Measurements from ENCODE around the gene CTTN.
"Not testable (repeated sequence)": the region's sequence is repeated elsewhere in the genome, so short reads cannot be mapped to it uniquely, and the experiment has no call there.

CTTN gene

DNA sequence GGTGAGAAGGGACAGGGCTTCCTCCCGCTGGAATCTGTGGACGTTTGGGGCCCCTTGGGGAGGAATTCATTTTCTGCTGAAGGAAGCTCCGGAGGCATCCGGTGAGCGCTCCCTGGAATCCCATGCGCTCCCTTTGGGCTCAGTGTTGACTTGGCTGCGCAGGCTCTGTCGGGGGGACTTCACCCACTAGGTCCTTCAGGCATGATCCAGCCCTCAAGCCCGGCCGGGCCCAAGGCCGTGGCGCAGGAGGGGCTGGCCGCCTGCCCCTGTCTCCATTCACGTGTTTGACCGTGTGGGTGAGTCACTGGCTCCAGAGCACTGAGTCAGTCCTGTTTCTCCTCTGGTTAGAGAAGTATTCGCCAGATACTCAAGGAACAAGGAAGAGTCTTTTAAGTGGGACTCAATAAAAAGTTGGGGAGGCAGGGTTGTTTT is 1.4 kb downstream of the CTTN start:
- H3K36me3 ChIP-seq (ENCODE audit: insufficient read depth, low read length) = peaks cover 22% of the 10 kb centered on the region
- H3K9me3 ChIP-seq (ENCODE audit: insufficient read depth, low read depth, low read length) = no peaks in the 10 kb centered on the region
- 20% methylated on average over 16 of the region's 16 CpGs for WGBS
- H3K4me3 ChIP-seq (ENCODE audit: low read length) = peak overlapping the region; percentile 68
- H3K27me3 ChIP-seq (ENCODE audit: insufficient read depth, low read length) = no peaks in the 10 kb centered on the region
- H3K4me1 ChIP-seq (ENCODE audit: insufficient read depth, low read length) = peaks cover 23% of the 10 kb centered on the region
- H3K27ac ChIP-seq (ENCODE audit: low read depth, low read length) = no peak overlapping the region
- peak overlapping the region; percentile 88 for H3K9ac ChIP-seq (ENCODE audit: low read depth, low read length)

DNA sequence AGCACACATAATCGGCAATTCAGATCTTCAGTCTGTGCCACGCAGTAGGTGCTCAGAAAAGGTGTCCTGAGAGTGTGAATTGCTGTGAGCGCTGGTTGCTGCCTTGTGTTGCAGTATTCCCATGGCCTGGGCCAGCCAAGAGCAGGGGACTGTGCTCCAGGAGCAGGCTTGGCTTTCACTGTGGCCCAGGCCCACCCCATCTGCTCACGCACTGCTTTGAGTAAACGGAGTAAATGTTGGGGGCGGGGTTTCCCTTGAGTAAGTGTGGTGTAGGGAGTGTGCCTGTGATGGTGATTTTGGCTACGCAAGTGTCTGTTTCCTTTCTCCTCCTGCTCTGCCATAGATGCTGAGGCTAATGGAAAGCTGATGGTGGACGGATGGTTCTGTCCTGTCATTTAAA is 2.3 kb downstream of the CTTN start:
- H3K27me3 ChIP-seq (ENCODE audit: insufficient read depth, low read length) = no peaks in the 10 kb centered on the region
- 84% methylated on average over 8 of the region's 8 CpGs for WGBS
- H3K9ac ChIP-seq (ENCODE audit: low read depth, low read length) = no peak overlapping the region
- peaks cover 23% of the 10 kb centered on the region for H3K4me1 ChIP-seq (ENCODE audit: insufficient read depth, low read length)
- 0 out of 2 replicates have a peak overlapping the region, but pooled peaks have one; percentile 6 for H3K4me3 ChIP-seq (ENCODE audit: low read length)
- no peak overlapping the region for H3K27ac ChIP-seq (ENCODE audit: low read depth, low read length)
- no peaks in the 10 kb centered on the region for H3K9me3 ChIP-seq (ENCODE audit: insufficient read depth, low read depth, low read length)
- peaks cover 23% of the 10 kb centered on the region for H3K36me3 ChIP-seq (ENCODE audit: insufficient read depth, low read length)

GRCh38 chr11:70402016-70402415 is 3.7 kb downstream of the CTTN start:
- no peaks in the 10 kb centered on the region for H3K9me3 ChIP-seq (ENCODE audit: insufficient read depth, low read depth, low read length)
- H3K36me3 ChIP-seq (ENCODE audit: insufficient read depth, low read length) = peaks cover 34% of the 10 kb centered on the region
- WGBS = 95% methylated on average over 10 of the region's 10 CpGs
- H3K27me3 ChIP-seq (ENCODE audit: insufficient read depth, low read length) = no peaks in the 10 kb centered on the region
- H3K4me3 ChIP-seq (ENCODE audit: low read length) = no peak overlapping the region
- H3K27ac ChIP-seq (ENCODE audit: low read depth, low read length) = no peak overlapping the region
- no peak overlapping the region for H3K9ac ChIP-seq (ENCODE audit: low read depth, low read length)
- peaks cover 23% of the 10 kb centered on the region for H3K4me1 ChIP-seq (ENCODE audit: insufficient read depth, low read length)

DNA sequence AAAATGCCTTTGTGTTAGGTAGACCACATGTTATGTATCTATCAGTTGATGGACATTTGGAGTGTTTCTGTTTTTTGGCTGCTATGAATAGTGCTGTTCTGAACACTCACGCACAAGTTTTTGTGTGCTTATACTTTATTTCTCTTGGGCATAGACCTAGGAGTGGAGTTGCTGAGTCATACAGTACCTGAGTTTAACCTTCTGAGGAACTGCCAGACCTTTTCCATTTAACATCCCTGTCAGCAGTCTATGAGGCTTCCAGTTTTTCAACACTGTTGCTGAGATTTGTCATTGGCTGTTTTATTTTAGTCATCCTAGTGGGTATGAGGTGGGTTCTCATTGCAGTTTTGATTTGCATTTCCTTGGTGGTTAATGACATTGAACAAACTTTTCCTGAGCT is 4.4 kb downstream of the CTTN start:
- no peaks in the 10 kb centered on the region for H3K27me3 ChIP-seq (ENCODE audit: insufficient read depth, low read length)
- WGBS = 56% methylated on average over 1 of the region's 1 CpG
- H3K9ac ChIP-seq (ENCODE audit: low read depth, low read length) = no peak overlapping the region
- peaks cover 20% of the 10 kb centered on the region for H3K4me1 ChIP-seq (ENCODE audit: insufficient read depth, low read length)
- H3K4me3 ChIP-seq (ENCODE audit: low read length) = no peak overlapping the region
- H3K27ac ChIP-seq (ENCODE audit: low read depth, low read length) = no peak overlapping the region
- peaks cover 40% of the 10 kb centered on the region for H3K36me3 ChIP-seq (ENCODE audit: insufficient read depth, low read length)
- H3K9me3 ChIP-seq (ENCODE audit: insufficient read depth, low read depth, low read length) = no peaks in the 10 kb centered on the region

DNA sequence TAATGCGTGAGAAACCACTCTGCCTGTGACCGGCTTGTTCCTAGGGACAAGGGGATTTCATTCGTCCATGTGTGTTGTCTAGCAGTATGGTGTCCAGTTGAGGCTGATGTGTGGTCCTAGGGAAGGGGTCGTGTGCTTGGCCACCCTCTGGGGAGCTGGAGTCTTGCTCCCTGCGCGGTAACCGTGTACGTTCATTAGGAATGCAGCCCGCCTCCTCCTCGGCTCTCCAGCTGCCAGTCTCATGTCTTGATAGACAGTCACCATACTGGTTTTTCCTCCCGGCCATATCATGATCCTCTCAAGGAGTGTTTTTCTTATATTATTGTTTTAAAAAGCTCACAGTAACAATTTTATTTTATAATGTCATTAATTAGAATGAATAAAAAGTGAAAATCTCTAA is 5.9 kb downstream of the CTTN start:
- Histone ChIP-seq H3K4me3 (ENCODE audit: low read length) (no peak overlapping the region), H3K27me3 (ENCODE audit: insufficient read depth, low read length) (no peaks in the 10 kb centered on the region), H3K9me3 (ENCODE audit: insufficient read depth, low read depth, low read length) (no peaks in the 10 kb centered on the region), H3K27ac (ENCODE audit: low read depth, low read length) (no peak overlapping the region), H3K9ac (ENCODE audit: low read depth, low read length) (no peak overlapping the region), H3K4me1 (ENCODE audit: insufficient read depth, low read length) (peaks cover 20% of the 10 kb centered on the region), H3K36me3 (ENCODE audit: insufficient read depth, low read length) (peaks cover 55% of the 10 kb centered on the region)
- 93% methylated on average over 10 of the region's 11 CpGs for WGBS

GRCh38 chr11:70405679-70406395 is 7.5 kb downstream of the CTTN start:
- peaks cover 9% of the 10 kb centered on the region for H3K4me1 ChIP-seq (ENCODE audit: insufficient read depth, low read length)
- H3K9ac ChIP-seq (ENCODE audit: low read depth, low read length) = no peak overlapping the region
- H3K36me3 ChIP-seq (ENCODE audit: insufficient read depth, low read length) = peaks cover 67% of the 10 kb centered on the region
- no peak overlapping the region for H3K27ac ChIP-seq (ENCODE audit: low read depth, low read length)
- H3K4me3 ChIP-seq (ENCODE audit: low read length) = no peak overlapping the region
- no peaks in the 10 kb centered on the region for H3K9me3 ChIP-seq (ENCODE audit: insufficient read depth, low read depth, low read length)
- WGBS = 95% methylated on average over 20 of the region's 20 CpGs
- no peaks in the 10 kb centered on the region for H3K27me3 ChIP-seq (ENCODE audit: insufficient read depth, low read length)

GRCh38 chr11:70407121-70407520 is 8.8 kb downstream of the CTTN start:
- Histone ChIP-seq H3K36me3 (ENCODE audit: insufficient read depth, low read length) (peaks cover 80% of the 10 kb centered on the region), H3K27ac (ENCODE audit: low read depth, low read length) (no peak overlapping the region), H3K27me3 (ENCODE audit: insufficient read depth, low read length) (no peaks in the 10 kb centered on the region), H3K4me1 (ENCODE audit: insufficient read depth, low read length) (peaks cover 7% of the 10 kb centered on the region), H3K4me3 (ENCODE audit: low read length) (no peak overlapping the region), H3K9ac (ENCODE audit: low read depth, low read length) (no peak overlapping the region), H3K9me3 (ENCODE audit: insufficient read depth, low read depth, low read length) (no peaks in the 10 kb centered on the region)
- 91% methylated on average over 13 of the region's 13 CpGs for WGBS

GRCh38 chr11:70407814-70408213 is 9.5 kb downstream of the CTTN start:
- 98% methylated on average over 6 of the region's 6 CpGs for WGBS

GRCh38 chr11:70408326-70408725 is 10.0 kb downstream of the CTTN start:
- peaks cover 86% of the 10 kb centered on the region for H3K36me3 ChIP-seq (ENCODE audit: insufficient read depth, low read length)
- WGBS = 98% methylated on average over 4 of the region's 4 CpGs
- not testable (repeated sequence) for H3K27me3 ChIP-seq (ENCODE audit: insufficient read depth, low read length); H3K27ac ChIP-seq (ENCODE audit: low read depth, low read length); H3K4me1 ChIP-seq (ENCODE audit: insufficient read depth, low read length); H3K9ac ChIP-seq (ENCODE audit: low read depth, low read length); H3K4me3 ChIP-seq (ENCODE audit: low read length); H3K9me3 ChIP-seq (ENCODE audit: insufficient read depth, low read depth, low read length)

More at GRCh38 chr11:70407814-70408213, 9.5 kb downstream of the CTTN start:
- Histone ChIP-seq H3K36me3 (ENCODE audit: insufficient read depth, low read length) (peaks cover 81% of the 10 kb centered on the region), H3K4me1 (ENCODE audit: insufficient read depth, low read length) (peaks cover under 1% of the 10 kb centered on the region; the same call in 1 of the 2 replicates), H3K9me3 (ENCODE audit: insufficient read depth, low read depth, low read length) (no peaks in the 10 kb centered on the region), H3K9ac (ENCODE audit: low read depth, low read length) (no peak overlapping the region), H3K4me3 (ENCODE audit: low read length) (no peak overlapping the region), H3K27ac (ENCODE audit: low read depth, low read length) (no peak overlapping the region), H3K27me3 (ENCODE audit: insufficient read depth, low read length) (no peaks in the 10 kb centered on the region)

DNA sequence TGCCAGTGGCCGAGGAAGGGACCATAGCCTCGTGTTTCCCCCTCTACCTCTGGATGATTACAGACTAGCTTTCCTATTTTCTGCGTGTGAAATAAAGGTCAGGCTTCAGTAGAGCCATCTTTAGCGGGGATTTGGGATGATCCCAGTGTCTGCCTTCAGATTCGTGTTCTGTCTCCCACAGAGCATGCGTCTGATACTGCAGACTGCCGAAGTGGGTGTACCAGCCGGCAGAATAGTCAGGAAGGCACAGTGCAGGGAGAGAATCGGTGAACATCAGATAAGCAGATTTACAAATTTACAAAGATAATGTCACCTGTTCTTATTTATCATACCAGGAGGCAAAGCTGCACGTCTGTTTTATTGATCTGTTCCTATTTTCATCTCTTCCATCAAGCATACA is 11.1 kb downstream of the CTTN start:
- Histone ChIP-seq H3K27me3 (ENCODE audit: insufficient read depth, low read length) (no peaks in the 10 kb centered on the region), H3K9me3 (ENCODE audit: insufficient read depth, low read depth, low read length) (no peaks in the 10 kb centered on the region), H3K27ac (ENCODE audit: low read depth, low read length) (no peak overlapping the region), H3K9ac (ENCODE audit: low read depth, low read length) (no peak overlapping the region), H3K36me3 (ENCODE audit: insufficient read depth, low read length) (peaks cover 92% of the 10 kb centered on the region), H3K4me3 (ENCODE audit: low read length) (no peak overlapping the region), H3K4me1 (ENCODE audit: insufficient read depth, low read length) (no peaks in the 10 kb centered on the region)
- 96% methylated on average over 10 of the region's 10 CpGs for WGBS

DNA sequence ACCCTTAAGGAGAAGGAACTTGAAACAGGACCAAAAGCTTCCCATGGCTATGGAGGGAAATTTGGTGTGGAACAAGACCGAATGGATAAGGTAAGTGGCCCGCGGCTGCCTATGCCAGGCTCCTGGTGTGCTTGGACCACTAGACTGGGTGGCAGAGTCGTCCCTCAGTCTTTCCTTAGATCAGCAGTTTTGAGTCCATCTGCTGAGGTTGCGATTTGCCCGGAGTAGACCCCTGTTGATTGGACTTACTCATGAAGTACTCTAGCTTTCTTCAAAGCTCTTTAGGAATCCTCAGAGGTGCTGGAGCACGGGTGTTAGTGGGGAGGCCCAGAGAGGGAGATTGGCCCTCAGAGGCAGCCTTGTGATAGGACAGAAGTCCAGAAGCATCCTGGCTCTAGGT is 11.5 kb downstream of the CTTN start:
- WGBS = 92% methylated on average over 7 of the region's 7 CpGs
- Histone ChIP-seq H3K9me3 (ENCODE audit: insufficient read depth, low read depth, low read length) (no peaks in the 10 kb centered on the region), H3K27ac (ENCODE audit: low read depth, low read length) (no peak overlapping the region), H3K4me3 (ENCODE audit: low read length) (no peak overlapping the region), H3K9ac (ENCODE audit: low read depth, low read length) (no peak overlapping the region), H3K36me3 (ENCODE audit: insufficient read depth, low read length) (peaks cover 96% of the 10 kb centered on the region), H3K4me1 (ENCODE audit: insufficient read depth, low read length) (no peaks in the 10 kb centered on the region), H3K27me3 (ENCODE audit: insufficient read depth, low read length) (no peaks in the 10 kb centered on the region)

Data from HUES64 (cell line).